ENCODE data around the gene PRDM16.

PRDM16 gene

GRCh38 chr1:3333903-3334302 lies 264.9 kb downstream of the PRDM16 start:
- peak; percentile 93 for DNase-seq

GRCh38 chr1:3334366-3334765 lies 265.4 kb downstream of the PRDM16 start:
- DNase-seq = peak; percentile 90

- no peak for DNase-seq
These were observed 267.0 kb downstream of the PRDM16 start for GRCh38 chr1:3335754-3336640.

GRCh38 chr1:3336641-3337630 lies 267.9 kb downstream of the PRDM16 start:
- DNase-seq = peak; percentile 95

- no peak for DNase-seq
These were observed 269.1 kb downstream of the PRDM16 start for GRCh38 chr1:3337798-3338724.

- DNase-seq = no peak
These were observed 269.7 kb downstream of the PRDM16 start for GRCh38 chr1:3338725-3339070.

- DNase-seq = no peak
These were observed 270.9 kb downstream of the PRDM16 start for GRCh38 chr1:3339856-3340255.

GRCh38 chr1:3340548-3341235 lies 271.7 kb downstream of the PRDM16 start:
- DNase-seq = no peak

GRCh38 chr1:3341236-3341994 lies 272.4 kb downstream of the PRDM16 start:
- DNase-seq = no peak

- DNase-seq = no peak
These were observed 274.0 kb downstream of the PRDM16 start for GRCh38 chr1:3342960-3343359.

- no peak for DNase-seq
These were observed 275.4 kb downstream of the PRDM16 start for GRCh38 chr1:3344395-3344794.

GRCh38 chr1:3345792-3346191 lies 276.8 kb downstream of the PRDM16 start:
- DNase-seq = no peak

- DNase-seq = no peak
These were observed 277.5 kb downstream of the PRDM16 start for GRCh38 chr1:3346478-3346877.

GRCh38 chr1:3347257-3348020 lies 278.4 kb downstream of the PRDM16 start:
- DNase-seq = peak; percentile 43

- no peak for DNase-seq
These were observed 279.3 kb downstream of the PRDM16 start for GRCh38 chr1:3348196-3348865.

- no peak for DNase-seq
These were observed 280.4 kb downstream of the PRDM16 start for GRCh38 chr1:3349161-3349967.

GRCh38 chr1:3349968-3350299 lies 280.9 kb downstream of the PRDM16 start:
- DNase-seq = no peak

GRCh38 chr1:3350506-3351261 lies 281.7 kb downstream of the PRDM16 start:
- DNase-seq = no peak

All from DMS79 treated with DMSO at 0.1 percent for 48 hours (cell line).